ENCODE data around the gene ENOX1. TPM values are rescaled to one million over a fixed set of nuclear protein-coding genes. Genes with fewer than 3 reads are reported as not detected.
"Not testable (repeated sequence)": the region's sequence is repeated elsewhere in the genome, so short reads cannot be mapped to it uniquely, and the experiment has no call there.

ENOX1 gene
- polyA plus RNA-seq, 1 donor, result 3.0 TPM

DNA sequence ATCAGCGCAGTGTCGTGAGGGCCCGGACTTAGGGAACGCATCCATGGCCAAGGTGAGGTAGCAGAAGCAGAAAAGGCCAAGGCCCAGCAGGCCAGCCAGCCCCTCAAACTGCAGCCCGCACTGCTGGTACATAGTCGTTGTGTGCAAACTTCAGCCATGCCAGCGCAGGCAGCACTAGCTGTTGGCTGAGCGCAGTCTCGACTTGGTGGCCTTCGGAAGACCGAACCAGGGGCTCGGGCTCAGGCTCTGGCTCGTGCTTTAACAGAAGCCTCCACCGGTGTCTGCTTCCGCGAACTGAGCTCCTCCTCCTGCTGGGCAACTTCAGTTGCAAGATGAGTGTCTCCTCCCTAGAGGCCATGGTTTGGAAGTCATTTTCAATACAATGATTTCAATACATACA lies 605.9 kb downstream of the ENOX1 start:
- H3K4me1 ChIP-seq (ENCODE audit: control insufficient read depth, insufficient read depth, low read length), result no peaks in the 10 kb centered on the region
- no peak overlapping the region for H3K4me3 ChIP-seq (ENCODE audit: low read length)
- no peaks in the 10 kb centered on the region for H3K27me3 ChIP-seq (ENCODE audit: control insufficient read depth, insufficient read depth, low read length)
- H3K27ac ChIP-seq (ENCODE audit: low read length), result no peak overlapping the region
- WGBS (ENCODE audit: insufficient coverage, low lambda C conversion rate), result no CpG with 5 or more reads among the region's 16 CpGs
- no peaks in the 10 kb centered on the region for H3K9me3 ChIP-seq (ENCODE audit: control insufficient read depth, low read depth, low read length)
- no peaks in the 10 kb centered on the region for H3K36me3 ChIP-seq (ENCODE audit: control insufficient read depth, insufficient read depth, low read length)
- DNase-seq, result no peak

DNA sequence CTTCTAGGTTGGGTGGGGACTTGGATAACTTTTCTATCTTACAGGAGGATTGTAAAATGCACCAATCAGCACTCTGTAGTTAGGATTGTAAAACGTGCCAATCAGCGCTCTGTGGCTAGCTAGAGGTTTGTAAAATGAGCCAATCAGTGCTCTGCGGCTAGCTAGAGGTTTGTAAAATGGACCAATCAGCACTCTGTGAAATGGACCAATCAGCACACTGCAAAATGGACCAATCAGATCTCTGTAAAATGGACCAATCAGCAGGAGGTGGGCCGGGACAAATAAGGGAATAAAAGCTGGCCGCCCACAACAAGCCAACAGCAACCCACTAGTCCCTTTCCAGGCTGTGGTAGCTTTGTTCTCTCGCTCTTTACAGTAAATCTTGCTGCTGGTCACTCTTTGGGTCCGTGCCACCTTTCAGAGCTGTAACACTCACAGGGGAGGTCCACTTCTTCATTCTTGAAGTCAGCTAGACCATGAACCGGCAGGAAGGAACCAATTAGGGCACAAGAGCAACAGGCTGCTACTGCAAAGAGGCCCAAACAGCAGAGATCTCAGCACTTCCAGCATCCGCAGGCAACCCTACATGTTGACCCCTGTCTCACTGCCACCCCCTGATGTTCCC lies 606.6 kb downstream of the ENOX1 start:
- WGBS (ENCODE audit: insufficient coverage, low lambda C conversion rate), result no CpG with 5 or more reads among the region's 9 CpGs
- no peaks in the 10 kb centered on the region for H3K27me3 ChIP-seq (ENCODE audit: control insufficient read depth, insufficient read depth, low read length)
- H3K4me3 ChIP-seq (ENCODE audit: low read length), result no peak overlapping the region
- no peaks in the 10 kb centered on the region for H3K4me1 ChIP-seq (ENCODE audit: control insufficient read depth, insufficient read depth, low read length)
- DNase-seq, result no peak
- H3K36me3 ChIP-seq (ENCODE audit: control insufficient read depth, insufficient read depth, low read length), result no peaks in the 10 kb centered on the region
- H3K9me3 ChIP-seq (ENCODE audit: control insufficient read depth, low read depth, low read length), result no peaks in the 10 kb centered on the region
- H3K27ac ChIP-seq (ENCODE audit: low read length), result no peak overlapping the region

DNA sequence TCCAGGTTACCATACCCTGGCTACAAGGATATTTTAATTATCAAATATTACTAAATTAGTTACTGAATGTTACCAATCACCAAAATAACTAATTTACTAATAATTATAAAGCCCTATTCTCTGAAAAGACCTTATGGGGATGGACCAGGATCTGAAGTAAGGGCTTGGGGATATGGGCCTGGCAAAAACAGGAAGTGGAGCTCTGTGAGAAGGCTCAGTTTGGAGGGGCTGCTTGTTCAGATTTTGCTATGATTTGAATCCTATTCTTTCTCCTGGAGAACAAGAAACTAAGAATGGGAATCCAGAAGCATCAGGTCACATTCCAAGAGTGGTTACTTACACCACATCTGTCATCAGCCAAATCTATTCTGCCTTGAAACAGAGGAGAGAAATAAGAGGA lies 615.3 kb downstream of the ENOX1 start:
- no peaks in the 10 kb centered on the region for H3K4me1 ChIP-seq (ENCODE audit: control insufficient read depth, insufficient read depth, low read length)
- H3K4me3 ChIP-seq (ENCODE audit: low read length), result no peak overlapping the region
- no peaks in the 10 kb centered on the region for H3K9me3 ChIP-seq (ENCODE audit: control insufficient read depth, low read depth, low read length)
- no peaks in the 10 kb centered on the region for H3K27me3 ChIP-seq (ENCODE audit: control insufficient read depth, insufficient read depth, low read length)
- no peaks in the 10 kb centered on the region for H3K36me3 ChIP-seq (ENCODE audit: control insufficient read depth, insufficient read depth, low read length)
- no peak for DNase-seq
- no peak overlapping the region for H3K27ac ChIP-seq (ENCODE audit: low read length)

DNA sequence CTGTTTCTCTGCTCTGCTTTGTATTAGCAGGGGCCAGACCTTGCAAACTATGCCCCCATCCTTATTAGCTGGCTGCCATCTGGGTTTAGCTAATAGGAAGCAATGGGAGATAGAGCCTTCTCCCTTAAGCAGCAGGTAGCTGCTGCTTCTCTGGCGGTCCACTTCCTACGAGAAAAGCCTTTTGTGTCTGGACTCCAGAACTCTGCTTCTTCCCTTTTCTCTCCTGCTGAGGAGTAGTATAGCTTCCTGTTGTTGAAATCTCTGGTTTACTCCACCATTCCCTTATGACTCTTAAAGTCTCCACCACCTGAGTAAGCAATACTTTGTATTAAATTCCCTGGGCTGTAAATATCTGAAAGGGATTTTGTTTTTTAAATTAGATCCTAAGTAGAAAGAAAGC lies 616.3 kb downstream of the ENOX1 start:
- no peaks in the 10 kb centered on the region for H3K27me3 ChIP-seq (ENCODE audit: control insufficient read depth, insufficient read depth, low read length)
- H3K4me1 ChIP-seq (ENCODE audit: control insufficient read depth, insufficient read depth, low read length), result no peaks in the 10 kb centered on the region
- H3K9me3 ChIP-seq (ENCODE audit: control insufficient read depth, low read depth, low read length), result no peaks in the 10 kb centered on the region
- no peak overlapping the region for H3K27ac ChIP-seq (ENCODE audit: low read length)
- no peak overlapping the region for H3K4me3 ChIP-seq (ENCODE audit: low read length)
- DNase-seq, result no peak
- WGBS (ENCODE audit: insufficient coverage, low lambda C conversion rate), result no CpG with 5 or more reads among the region's 2 CpGs
- no peaks in the 10 kb centered on the region for H3K36me3 ChIP-seq (ENCODE audit: control insufficient read depth, insufficient read depth, low read length)

DNA sequence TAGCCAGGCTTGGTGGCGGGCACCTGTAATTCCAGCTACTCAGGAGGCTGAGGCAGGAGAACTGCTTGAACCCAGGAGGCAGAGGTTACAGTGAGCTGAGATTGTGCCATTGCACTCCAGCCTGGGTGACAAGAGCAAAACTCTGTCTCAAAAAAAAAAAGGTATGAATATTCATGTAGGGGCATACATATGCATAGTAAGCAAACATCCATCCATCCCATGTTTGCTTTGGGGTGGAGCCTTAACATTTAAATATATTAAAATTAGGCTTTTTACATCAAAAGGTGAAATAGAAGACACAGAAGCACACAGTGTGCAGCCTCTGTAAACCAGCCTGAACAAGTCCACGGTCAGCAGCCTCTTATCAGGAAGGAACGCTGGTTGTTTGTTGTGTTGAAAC lies 618.3 kb downstream of the ENOX1 start:
- not testable (repeated sequence) for H3K27me3 ChIP-seq (ENCODE audit: control insufficient read depth, insufficient read depth, low read length); H3K4me3 ChIP-seq (ENCODE audit: low read length)
- whole genome bisulfite sequencing (ENCODE audit: insufficient coverage, low lambda C conversion rate), result no CpG with 5 or more reads among the region's 3 CpGs

DNA sequence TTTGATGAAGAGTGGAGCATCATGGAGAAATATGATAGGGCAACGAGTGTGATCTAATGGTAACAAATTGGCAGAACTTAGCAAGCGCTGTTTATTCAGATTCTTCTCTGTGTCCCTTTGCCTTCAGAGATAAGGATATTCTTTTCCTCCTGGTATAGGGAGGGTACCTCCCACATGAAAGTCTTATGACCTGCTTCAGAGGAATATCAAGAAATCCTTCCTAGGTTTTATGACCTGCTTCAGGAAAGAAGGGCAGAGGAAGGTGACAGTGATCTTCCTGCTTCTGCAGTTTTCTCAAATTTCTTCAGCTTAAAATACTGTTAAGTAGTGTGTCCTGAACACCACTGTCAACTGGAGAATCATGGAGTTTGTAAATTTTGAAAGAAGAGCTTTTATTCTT lies 619.0 kb downstream of the ENOX1 start:
- H3K36me3 ChIP-seq (ENCODE audit: control insufficient read depth, insufficient read depth, low read length), result no peaks in the 10 kb centered on the region
- no peaks in the 10 kb centered on the region for H3K27me3 ChIP-seq (ENCODE audit: control insufficient read depth, insufficient read depth, low read length)
- H3K9me3 ChIP-seq (ENCODE audit: control insufficient read depth, low read depth, low read length), result no peaks in the 10 kb centered on the region
- WGBS (ENCODE audit: insufficient coverage, low lambda C conversion rate), result 80% methylated on average over 1 of the region's 2 CpGs
- no peak overlapping the region for H3K27ac ChIP-seq (ENCODE audit: low read length)
- DNase-seq, result no peak
- no peak overlapping the region for H3K4me3 ChIP-seq (ENCODE audit: low read length)
- no peaks in the 10 kb centered on the region for H3K4me1 ChIP-seq (ENCODE audit: control insufficient read depth, insufficient read depth, low read length)

More for the DNA sequence above, 618.3 kb downstream of the ENOX1 start:
- H3K9me3 ChIP-seq (ENCODE audit: control insufficient read depth, low read depth, low read length); H3K27ac ChIP-seq (ENCODE audit: low read length); DNase-seq; H3K4me1 ChIP-seq (ENCODE audit: control insufficient read depth, insufficient read depth, low read length); H3K36me3 ChIP-seq (ENCODE audit: control insufficient read depth, insufficient read depth, low read length): not testable (repeated sequence)

DNA sequence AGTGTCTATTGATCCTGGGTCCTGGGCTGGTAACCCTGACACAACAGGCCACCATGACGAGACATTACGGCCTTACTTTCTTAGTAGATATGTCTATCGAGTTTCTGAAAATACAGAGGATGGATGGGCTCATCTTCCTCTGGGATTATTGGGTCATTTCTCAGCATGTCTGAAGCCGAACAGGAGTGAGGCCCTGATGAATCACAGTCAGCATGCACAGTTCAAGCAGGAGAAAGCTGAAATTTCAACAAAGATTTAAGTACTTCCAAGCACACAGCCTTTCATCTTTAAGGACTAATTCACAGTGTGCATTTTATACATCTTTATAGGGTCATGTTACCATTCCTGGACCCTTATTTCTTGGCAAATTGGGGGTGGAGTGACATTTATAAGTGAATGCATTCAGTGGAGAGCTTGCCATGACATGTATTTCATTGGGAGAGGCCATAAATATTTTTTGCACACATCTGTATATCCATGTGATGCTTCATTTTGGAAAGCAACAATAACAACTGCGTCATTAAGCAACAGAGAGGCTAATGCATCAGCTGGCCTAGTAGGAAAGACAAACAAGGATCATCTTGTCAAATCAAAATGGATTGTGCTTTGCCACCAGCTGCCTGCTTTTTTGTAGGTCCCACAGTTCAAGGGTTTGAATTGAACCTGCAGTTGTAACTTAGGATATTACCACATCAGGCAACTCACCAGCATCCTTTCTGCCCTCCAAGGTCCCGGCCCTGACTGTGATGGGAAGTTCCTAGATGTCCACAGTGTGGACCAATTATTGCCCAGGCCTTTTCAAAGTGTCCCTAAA lies 619.9 kb downstream of the ENOX1 start:
- Histone ChIP-seq H3K9me3 (ENCODE audit: control insufficient read depth, low read depth, low read length) (no peaks in the 10 kb centered on the region), H3K4me3 (ENCODE audit: low read length) (no peak overlapping the region), H3K27me3 (ENCODE audit: control insufficient read depth, insufficient read depth, low read length) (no peaks in the 10 kb centered on the region), H3K36me3 (ENCODE audit: control insufficient read depth, insufficient read depth, low read length) (no peaks in the 10 kb centered on the region), H3K4me1 (ENCODE audit: control insufficient read depth, insufficient read depth, low read length) (no peaks in the 10 kb centered on the region), H3K27ac (ENCODE audit: low read length) (no peak overlapping the region)
- WGBS (ENCODE audit: insufficient coverage, low lambda C conversion rate), result 87% methylated on average over 3 of the region's 6 CpGs
- no peak for DNase-seq

Other genes with a start within 250 kb of the ENOX1 start
- gene CCDC122, start 92.8 kb upstream of the ENOX1 start, polyA plus RNA-seq, result 8.1 TPM
- gene LACC1, start 92.9 kb upstream of the ENOX1 start, polyA plus RNA-seq, result 12.6 TPM

Measured in large intestine (tissue), 3 donors.